Mesendoderm (in vitro differentiated cells): ENCODE results near the gene ETV2.
"Not testable (repeated sequence)": the region's sequence is repeated elsewhere in the genome, so short reads cannot be mapped to it uniquely, and the experiment has no call there.

ENCODE experiments used
- DNase-seq: peaks from one replicate; pipeline ENCODE4 v3.0.0; 2013
- H2AK5ac ChIP-seq: 2 replicates; pipeline ENCODE4 v1.6.1; 2013; ENCODE audit warnings: low read length, inconsistent platforms
- H2BK120ac ChIP-seq: 2 replicates; pipeline ENCODE4 v1.6.1; 2013; ENCODE audit warnings: low read depth, mild to moderate bottlenecking, low read length, moderate library complexity, mixed read lengths
- H2BK15ac ChIP-seq: replicated peaks from 2 replicates; pipeline ENCODE4 v1.6.1; 2013; ENCODE audit warnings: low read depth, mild to moderate bottlenecking, moderate library complexity
- H2BK5ac ChIP-seq: 2 replicates; pipeline ENCODE4 v1.6.1; 2013; ENCODE audit warnings: low read length, inconsistent platforms
- H3K18ac ChIP-seq: 2 replicates; pipeline ENCODE4 v1.6.1; 2013; ENCODE audit warnings: mild to moderate bottlenecking, low read length, mixed read lengths
- H3K23ac ChIP-seq: one replicate; pipeline ENCODE4 v1.6.1; 2013; ENCODE audit warnings: low read length
- H3K27ac ChIP-seq: 2 replicates; pipeline ENCODE4 v1.5.1; 2013; ENCODE audit warnings: low read depth, mild to moderate bottlenecking, inconsistent platforms, low read length, moderate library complexity
- H3K27me3 ChIP-seq: 2 replicates; pipeline ENCODE4 v1.6.1; 2013; ENCODE audit warnings: low read length, control low read depth, mild to moderate bottlenecking, inconsistent platforms; ENCODE audit not compliant: insufficient read depth, poor library complexity
- H3K36me3 ChIP-seq: 2 replicates; pipeline ENCODE4 v1.6.1; 2013; ENCODE audit warnings: low read length, inconsistent platforms; ENCODE audit not compliant: control insufficient read depth, insufficient read depth
- H3K4ac ChIP-seq: one replicate; pipeline ENCODE4 v1.6.1; 2013; ENCODE audit warnings: low read depth, mild to moderate bottlenecking, low read length, moderate library complexity
- H3K4me1 ChIP-seq: 2 replicates; pipeline ENCODE4 v1.6.1; 2013; ENCODE audit warnings: low read depth, low read length, inconsistent platforms; ENCODE audit not compliant: control insufficient read depth
- H3K4me2 ChIP-seq: 2 replicates; pipeline ENCODE4 v1.6.1; 2013; ENCODE audit warnings: low read length
- H3K4me3 ChIP-seq: 2 replicates; pipeline ENCODE4 v1.5.1; 2013; ENCODE audit warnings: mild to moderate bottlenecking, low read length
- H3K56ac ChIP-seq: one replicate; pipeline ENCODE4 v1.6.1; 2013; ENCODE audit warnings: low read length
- H3K79me1 ChIP-seq: 2 replicates; pipeline ENCODE4 v1.6.1; 2013; ENCODE audit warnings: low read length, inconsistent platforms
- H3K79me2 ChIP-seq: 2 replicates; pipeline ENCODE4 v1.6.1; 2013; ENCODE audit warnings: mild to moderate bottlenecking, low read length; ENCODE audit not compliant: control insufficient read depth, insufficient read depth
- H3K9ac ChIP-seq: 2 replicates; pipeline ENCODE4 v1.6.1; 2013; ENCODE audit warnings: low read length, inconsistent platforms
- H4K5ac ChIP-seq: one replicate; pipeline ENCODE4 v1.6.1; 2013; ENCODE audit warnings: low read length
- H4K8ac ChIP-seq: one replicate; pipeline ENCODE4 v1.6.1; 2013; ENCODE audit warnings: low read depth, mild to moderate bottlenecking, control low read depth, low read length, moderate library complexity
- WGBS: extraction: QIAGEN DNeasy Blood & Tissue Kit; methylation state at CpG from one replicate; pipeline ENCODE4 v1.1.7; 2013; ENCODE audit warnings: low lambda C conversion rate, missing lambda C conversion rate; ENCODE audit not compliant: insufficient coverage; ENCODE audit errors: extremely low coverage; 5-methylcytosine and 5-hydroxymethylcytosine counted together

ETV2 gene

DNA sequence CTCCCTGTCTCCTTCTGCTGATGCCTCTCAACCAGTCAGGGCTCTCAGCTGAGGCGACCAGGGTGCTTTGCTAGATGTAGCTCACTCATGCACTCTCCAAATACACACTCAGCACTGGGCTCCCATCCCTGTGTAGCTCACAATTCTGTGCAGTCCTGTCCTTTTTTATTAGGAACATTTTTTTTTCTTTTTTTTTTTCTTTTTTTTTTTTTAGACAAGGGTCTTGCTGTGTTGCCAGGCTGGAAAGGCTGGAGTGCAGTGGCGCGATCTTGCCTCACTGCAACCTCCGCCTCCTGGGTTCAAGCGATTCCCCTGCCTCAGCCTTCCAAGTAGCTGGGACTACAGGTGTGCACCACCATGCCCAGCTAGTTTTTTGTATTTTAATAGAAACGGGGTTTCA, 13.3 kb downstream of the ETV2 start:
- not testable (repeated sequence) for H2BK15ac ChIP-seq, H2BK120ac ChIP-seq, H3K79me1 ChIP-seq, H3K56ac ChIP-seq, H3K27ac ChIP-seq, H3K9ac ChIP-seq, H3K4me2 ChIP-seq, H3K4me3 ChIP-seq, H2BK5ac ChIP-seq, H3K27me3 ChIP-seq, H4K8ac ChIP-seq, H2AK5ac ChIP-seq, H3K4ac ChIP-seq, H3K23ac ChIP-seq, H3K79me2 ChIP-seq, H3K18ac ChIP-seq, DNase-seq, H4K5ac ChIP-seq, H3K4me1 ChIP-seq
- WGBS = no CpG with 5 or more reads among the region's 6 CpGs
- H3K36me3 ChIP-seq = peaks cover 10% of the 10 kb centered on the region

- Histone ChIP-seq H3K23ac (no peak overlapping the region), H3K36me3 (peaks cover 11% of the 10 kb centered on the region)
- WGBS = no CpG with 5 or more reads among the region's 4 CpGs
These were observed 14.1 kb downstream of the ETV2 start for GRCh38 chr19:35655600-35655999.

GRCh38 chr19:35656700-35657099, 15.2 kb downstream of the ETV2 start:
- Histone ChIP-seq H2BK15ac (no peak overlapping the region), H3K27ac (no peak overlapping the region), H4K8ac (no peak overlapping the region), H3K4ac (no peak overlapping the region), H3K4me2 (no peak overlapping the region), H3K56ac (no peak overlapping the region), H3K4me3 (no peak overlapping the region), H3K9ac (no peak overlapping the region), H3K79me1 (no peaks in the 10 kb centered on the region), H2AK5ac (no peak overlapping the region), H3K18ac (no peak overlapping the region), H3K36me3 (peaks cover 11% of the 10 kb centered on the region), H3K27me3 (no peaks in the 10 kb centered on the region), H3K4me1 (no peaks in the 10 kb centered on the region), H3K79me2 (no peaks in the 10 kb centered on the region), H2BK5ac (no peak overlapping the region), H2BK120ac (no peak overlapping the region), H4K5ac (no peak overlapping the region), H3K23ac (no peak overlapping the region)
- WGBS = no CpG with 5 or more reads among the region's 6 CpGs
- no peak for DNase-seq

More at GRCh38 chr19:35655600-35655999, 14.1 kb downstream of the ETV2 start:
- Histone ChIP-seq H2BK15ac (no peak overlapping the region), H3K9ac (no peak overlapping the region), H3K27ac (no peak overlapping the region), H3K4ac (no peak overlapping the region), H2AK5ac (no peak overlapping the region), H3K18ac (no peak overlapping the region), H2BK5ac (no peak overlapping the region), H3K79me1 (peaks cover 3% of the 10 kb centered on the region), H3K56ac (no peak overlapping the region), H4K8ac (no peak overlapping the region), H3K4me1 (no peaks in the 10 kb centered on the region), H4K5ac (no peak overlapping the region), H2BK120ac (no peak overlapping the region), H3K27me3 (no peaks in the 10 kb centered on the region), H3K4me2 (no peak overlapping the region), H3K79me2 (no peaks in the 10 kb centered on the region), H3K4me3 (no peak overlapping the region)
- no peak for DNase-seq

GRCh38 chr19:35657904-35658700, 16.6 kb downstream of the ETV2 start:
- H3K4me2 ChIP-seq = no peak overlapping the region
- no CpG with 5 or more reads among the region's 15 CpGs for WGBS
- H3K23ac ChIP-seq = no peak overlapping the region
- no peak overlapping the region for H2BK120ac ChIP-seq
- no peak overlapping the region for H2AK5ac ChIP-seq
- H3K27ac ChIP-seq = no peak overlapping the region
- H3K79me1 ChIP-seq = no peaks in the 10 kb centered on the region
- no peak overlapping the region for H3K4ac ChIP-seq
- no peak overlapping the region for H3K9ac ChIP-seq
- H4K8ac ChIP-seq = no peak overlapping the region
- H3K4me1 ChIP-seq = no peaks in the 10 kb centered on the region
- no peak for DNase-seq
- H2BK15ac ChIP-seq = no peak overlapping the region
- no peak overlapping the region for H3K4me3 ChIP-seq
- no peaks in the 10 kb centered on the region for H3K27me3 ChIP-seq
- H3K18ac ChIP-seq = no peak overlapping the region
- no peak overlapping the region for H3K56ac ChIP-seq
- H2BK5ac ChIP-seq = no peak overlapping the region
- H3K79me2 ChIP-seq = no peaks in the 10 kb centered on the region
- no peak overlapping the region for H4K5ac ChIP-seq
- H3K36me3 ChIP-seq = peaks cover 11% of the 10 kb centered on the region

GRCh38 chr19:35661995-35662340, 20.4 kb downstream of the ETV2 start:
- no CpG with 5 or more reads among the region's 6 CpGs for WGBS

GRCh38 chr19:35663981-35664380, 22.4 kb downstream of the ETV2 start:
- no peak overlapping the region for H3K27ac ChIP-seq
- H3K4me2 ChIP-seq = no peak overlapping the region
- no peak overlapping the region for H4K8ac ChIP-seq
- no peaks in the 10 kb centered on the region for H3K27me3 ChIP-seq
- no peaks in the 10 kb centered on the region for H3K4me1 ChIP-seq
- WGBS = no CpG with 5 or more reads among the region's 3 CpGs
- no peak overlapping the region for H3K4me3 ChIP-seq
- H3K79me2 ChIP-seq = no peaks in the 10 kb centered on the region
- H2BK15ac ChIP-seq = no peak overlapping the region
- no peak overlapping the region for H2BK120ac ChIP-seq
- no peak for DNase-seq
- no peak overlapping the region for H4K5ac ChIP-seq
- H3K36me3 ChIP-seq = peaks cover 2% of the 10 kb centered on the region
- no peak overlapping the region for H2AK5ac ChIP-seq
- no peak overlapping the region for H3K4ac ChIP-seq
- H3K56ac ChIP-seq = no peak overlapping the region
- no peak overlapping the region for H3K18ac ChIP-seq
- no peak overlapping the region for H2BK5ac ChIP-seq
- H3K23ac ChIP-seq = no peak overlapping the region
- H3K79me1 ChIP-seq = no peaks in the 10 kb centered on the region
- H3K9ac ChIP-seq = no peak overlapping the region

More at GRCh38 chr19:35661995-35662340, 20.4 kb downstream of the ETV2 start:
- H3K27me3 ChIP-seq = no peaks in the 10 kb centered on the region
- no peak overlapping the region for H2BK5ac ChIP-seq
- H2BK15ac ChIP-seq = no peak overlapping the region
- H3K4me2 ChIP-seq = no peak overlapping the region
- H3K56ac ChIP-seq = no peak overlapping the region
- H3K23ac ChIP-seq = no peak overlapping the region
- H3K9ac ChIP-seq = no peak overlapping the region
- H2BK120ac ChIP-seq = no peak overlapping the region
- H3K36me3 ChIP-seq = peaks cover 8% of the 10 kb centered on the region
- no peak overlapping the region for H3K4me3 ChIP-seq
- H3K27ac ChIP-seq = no peak overlapping the region
- H3K4ac ChIP-seq = no peak overlapping the region
- no peaks in the 10 kb centered on the region for H3K4me1 ChIP-seq
- DNase-seq = no peak
- H3K79me1 ChIP-seq = no peaks in the 10 kb centered on the region
- no peak overlapping the region for H4K8ac ChIP-seq
- H2AK5ac ChIP-seq = no peak overlapping the region
- no peak overlapping the region for H4K5ac ChIP-seq
- no peaks in the 10 kb centered on the region for H3K79me2 ChIP-seq
- H3K18ac ChIP-seq = no peak overlapping the region
